Gastrocnemius medialis (tissue), 4 donors: ENCODE data around the gene UNC5A.

ENCODE experiments used
- POLR2A ChIP-seq, 2 donors: fragments of 450-650 bp; IDR thresholded peaks; one replicate each; pipeline ENCODE4 v1.6.1; 2017; ENCODE audit warnings: antibody characterized with exemption in 2 of 2, mild to moderate bottlenecking in 2 of 2, moderate library complexity in 2 of 2
- TF ChIP-seq, protein P1 (sequence below), 5 experiments: fragments of 450-650 bp in 3 of 5; fragments of 200-600 bp in 2 of 5; sonication (generic) in 2 of 5; IDR thresholded peaks in 4 of 5; conservative IDR thresholded peaks in 1 of 5; 1 replicate in 4 of 5; 2 replicates in 1 of 5; pipeline ENCODE4 v1.5.1; 2016 to 2019; ENCODE audit warnings: antibody characterized with exemption in 5 of 5, mild to moderate bottlenecking in 3 of 5, moderate library complexity in 3 of 5

DNA sequence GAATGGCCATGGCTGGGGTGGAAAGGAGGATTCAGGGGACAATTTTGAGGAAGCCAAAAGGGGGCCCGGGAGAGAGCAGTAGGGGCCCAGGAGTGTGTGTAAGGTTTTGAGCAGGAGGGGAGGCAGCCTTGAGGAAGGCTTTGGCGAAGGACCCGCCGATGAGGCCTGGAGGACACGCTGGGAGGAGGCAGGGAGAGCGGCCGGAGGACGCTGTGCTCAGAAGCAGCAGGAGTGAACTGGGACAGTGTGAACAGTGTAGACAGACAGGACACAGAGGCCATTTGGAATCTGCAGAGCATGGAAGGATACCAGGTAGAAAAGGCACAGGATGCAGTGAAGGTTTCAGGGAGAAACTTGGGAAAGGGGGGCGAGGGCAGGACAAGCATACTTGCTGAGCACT lies 14.9 kb downstream of the UNC5A start:
- TF ChIP-seq POLR2A (IDR thresholded peaks at IDR 0.05): no peak
- TF ChIP-seq, protein P1, sequence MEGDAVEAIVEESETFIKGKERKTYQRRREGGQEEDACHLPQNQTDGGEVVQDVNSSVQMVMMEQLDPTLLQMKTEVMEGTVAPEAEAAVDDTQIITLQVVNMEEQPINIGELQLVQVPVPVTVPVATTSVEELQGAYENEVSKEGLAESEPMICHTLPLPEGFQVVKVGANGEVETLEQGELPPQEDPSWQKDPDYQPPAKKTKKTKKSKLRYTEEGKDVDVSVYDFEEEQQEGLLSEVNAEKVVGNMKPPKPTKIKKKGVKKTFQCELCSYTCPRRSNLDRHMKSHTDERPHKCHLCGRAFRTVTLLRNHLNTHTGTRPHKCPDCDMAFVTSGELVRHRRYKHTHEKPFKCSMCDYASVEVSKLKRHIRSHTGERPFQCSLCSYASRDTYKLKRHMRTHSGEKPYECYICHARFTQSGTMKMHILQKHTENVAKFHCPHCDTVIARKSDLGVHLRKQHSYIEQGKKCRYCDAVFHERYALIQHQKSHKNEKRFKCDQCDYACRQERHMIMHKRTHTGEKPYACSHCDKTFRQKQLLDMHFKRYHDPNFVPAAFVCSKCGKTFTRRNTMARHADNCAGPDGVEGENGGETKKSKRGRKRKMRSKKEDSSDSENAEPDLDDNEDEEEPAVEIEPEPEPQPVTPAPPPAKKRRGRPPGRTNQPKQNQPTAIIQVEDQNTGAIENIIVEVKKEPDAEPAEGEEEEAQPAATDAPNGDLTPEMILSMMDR (IDR thresholded peaks at IDR 0.05 in 4 of 5, conservative IDR thresholded peaks at IDR 0.05 in 1 of 5): no peak
